Loucy (cell line): Measurements from ENCODE around the gene RAPGEF5.

Experiments
- H2AFZ ChIP-seq: fragments of 200-600 bp; sonication (generic); 2 replicates; pipeline ENCODE4 v1.6.0; 2016; ENCODE audit warnings: antibody characterized with exemption, mild to moderate bottlenecking, low read length, moderate library complexity
- H3F3A ChIP-seq: fragments of 200-600 bp; 2 replicates; pipeline ENCODE4 v1.6.0; 2016; ENCODE audit warnings: antibody characterized with exemption, low read depth, mild to moderate bottlenecking
- H3K27me3 ChIP-seq: fragments of 200-600 bp; sonication (generic); 2 replicates; pipeline ENCODE4 v1.6.1; 2014; ENCODE audit warnings: low read length, mild to moderate bottlenecking; ENCODE audit not compliant: insufficient read depth, poor library complexity, severe bottlenecking
- H3K36me3 ChIP-seq: fragments of 200-600 bp; sonication (generic); 2 replicates; pipeline ENCODE4 v1.6.1; 2016; ENCODE audit warnings: low read length; ENCODE audit not compliant: insufficient read depth
- H3K4me1 ChIP-seq: fragments of 200-600 bp; sonication (generic); 2 replicates; pipeline ENCODE4 v1.5.1; 2014; ENCODE audit warnings: low read length, mild to moderate bottlenecking; ENCODE audit not compliant: insufficient read depth, poor library complexity, severe bottlenecking
- H3K4me2 ChIP-seq: fragments of 200-600 bp; sonication (generic); 2 replicates; pipeline ENCODE4 v1.6.0; 2014; ENCODE audit warnings: antibody characterized with exemption, low read length, low read depth, mild to moderate bottlenecking; ENCODE audit not compliant: poor library complexity, severe bottlenecking
- H3K4me3 ChIP-seq: fragments of 200-600 bp; sonication (generic); 2 replicates; pipeline ENCODE4 v1.5.1; 2014; ENCODE audit warnings: low read length, mild to moderate bottlenecking, mixed read lengths; ENCODE audit not compliant: poor library complexity, severe bottlenecking
- H3K79me2 ChIP-seq: fragments of 200-600 bp; sonication (generic); 2 replicates; pipeline ENCODE4 v1.6.1; 2014; ENCODE audit warnings: low read length; ENCODE audit not compliant: insufficient read depth
- H3K9ac ChIP-seq: fragments of 200-600 bp; sonication (generic); 2 replicates; pipeline ENCODE4 v1.6.0; 2014; ENCODE audit warnings: mild to moderate bottlenecking, low read depth, low read length, moderate library complexity; ENCODE audit not compliant: poor library complexity, severe bottlenecking
- H3K9me2 ChIP-seq: fragments of 200-600 bp; sonication (generic); replicated peaks from 2 replicates; pipeline ENCODE4 v1.6.1; 2016; ENCODE audit warnings: low read depth, low read length, mixed read lengths
- H3K9me3 ChIP-seq: fragments of 200-600 bp; sonication (generic); 2 replicates; pipeline ENCODE4 v1.6.1; 2014; ENCODE audit warnings: mild to moderate bottlenecking, antibody characterized with exemption, low read length, low read depth; ENCODE audit not compliant: insufficient read depth
- H4K20me1 ChIP-seq: fragments of 200-600 bp; sonication (generic); 2 replicates; pipeline ENCODE4 v1.6.0; 2014; ENCODE audit warnings: antibody characterized with exemption, low read length, mild to moderate bottlenecking; ENCODE audit not compliant: insufficient read depth, poor library complexity, severe bottlenecking
- EZH2phosphoT487 ChIP-seq: fragments of 200-600 bp; IDR thresholded peaks from 2 replicates; pipeline ENCODE4 v1.6.1; 2018; ENCODE audit warnings: antibody characterized with exemption, mild to moderate bottlenecking, moderate library complexity, borderline replicate concordance
- TF ChIP-seq, protein P1 (sequence below): fragments of 200-600 bp; sonication (generic); conservative IDR thresholded peaks from 2 replicates; pipeline ENCODE4 v1.5.1; 2014; ENCODE audit warnings: mild to moderate bottlenecking, antibody characterized with exemption, low read length

Gene RAPGEF5

DNA sequence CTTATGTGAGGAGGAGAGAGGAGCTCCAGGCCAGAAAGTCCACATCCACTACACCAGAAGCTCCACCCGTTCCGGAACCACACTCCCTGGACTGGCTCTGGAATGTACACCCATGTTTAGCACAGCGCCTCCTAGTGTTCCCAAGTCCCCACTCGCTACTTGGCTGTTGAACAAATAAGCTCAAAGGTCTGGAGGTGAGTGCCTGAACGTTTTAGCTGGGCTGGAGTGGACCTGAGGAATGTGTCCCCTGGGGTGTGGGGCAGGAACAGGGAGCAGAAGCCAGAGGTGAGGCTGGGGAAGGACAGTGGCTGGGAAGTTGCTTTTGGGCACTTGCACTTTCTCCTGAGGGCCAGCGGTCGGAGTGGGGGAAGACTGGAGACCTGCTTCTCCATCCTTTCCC is 247.2 kb downstream of the RAPGEF5 start:
- H3K9me3 ChIP-seq = no peaks in the 10 kb centered on the region
- no peaks in the 10 kb centered on the region for H4K20me1 ChIP-seq
- no peaks in the 10 kb centered on the region for H3K9me2 ChIP-seq
- H3K4me2 ChIP-seq = no peak overlapping the region
- TF ChIP-seq, protein P1, sequence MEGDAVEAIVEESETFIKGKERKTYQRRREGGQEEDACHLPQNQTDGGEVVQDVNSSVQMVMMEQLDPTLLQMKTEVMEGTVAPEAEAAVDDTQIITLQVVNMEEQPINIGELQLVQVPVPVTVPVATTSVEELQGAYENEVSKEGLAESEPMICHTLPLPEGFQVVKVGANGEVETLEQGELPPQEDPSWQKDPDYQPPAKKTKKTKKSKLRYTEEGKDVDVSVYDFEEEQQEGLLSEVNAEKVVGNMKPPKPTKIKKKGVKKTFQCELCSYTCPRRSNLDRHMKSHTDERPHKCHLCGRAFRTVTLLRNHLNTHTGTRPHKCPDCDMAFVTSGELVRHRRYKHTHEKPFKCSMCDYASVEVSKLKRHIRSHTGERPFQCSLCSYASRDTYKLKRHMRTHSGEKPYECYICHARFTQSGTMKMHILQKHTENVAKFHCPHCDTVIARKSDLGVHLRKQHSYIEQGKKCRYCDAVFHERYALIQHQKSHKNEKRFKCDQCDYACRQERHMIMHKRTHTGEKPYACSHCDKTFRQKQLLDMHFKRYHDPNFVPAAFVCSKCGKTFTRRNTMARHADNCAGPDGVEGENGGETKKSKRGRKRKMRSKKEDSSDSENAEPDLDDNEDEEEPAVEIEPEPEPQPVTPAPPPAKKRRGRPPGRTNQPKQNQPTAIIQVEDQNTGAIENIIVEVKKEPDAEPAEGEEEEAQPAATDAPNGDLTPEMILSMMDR = no peak; the same call in 1 of the 2 replicates
- no peak for TF ChIP-seq EZH2phosphoT487
- no peaks in the 10 kb centered on the region for H3K36me3 ChIP-seq
- no peaks in the 10 kb centered on the region for H3F3A ChIP-seq
- no peaks in the 10 kb centered on the region for H3K79me2 ChIP-seq
- no peak overlapping the region for H2AFZ ChIP-seq
- no peaks in the 10 kb centered on the region for H3K27me3 ChIP-seq
- no peak overlapping the region for H3K4me3 ChIP-seq
- no peaks in the 10 kb centered on the region for H3K4me1 ChIP-seq
- H3K9ac ChIP-seq = no peak overlapping the region

DNA sequence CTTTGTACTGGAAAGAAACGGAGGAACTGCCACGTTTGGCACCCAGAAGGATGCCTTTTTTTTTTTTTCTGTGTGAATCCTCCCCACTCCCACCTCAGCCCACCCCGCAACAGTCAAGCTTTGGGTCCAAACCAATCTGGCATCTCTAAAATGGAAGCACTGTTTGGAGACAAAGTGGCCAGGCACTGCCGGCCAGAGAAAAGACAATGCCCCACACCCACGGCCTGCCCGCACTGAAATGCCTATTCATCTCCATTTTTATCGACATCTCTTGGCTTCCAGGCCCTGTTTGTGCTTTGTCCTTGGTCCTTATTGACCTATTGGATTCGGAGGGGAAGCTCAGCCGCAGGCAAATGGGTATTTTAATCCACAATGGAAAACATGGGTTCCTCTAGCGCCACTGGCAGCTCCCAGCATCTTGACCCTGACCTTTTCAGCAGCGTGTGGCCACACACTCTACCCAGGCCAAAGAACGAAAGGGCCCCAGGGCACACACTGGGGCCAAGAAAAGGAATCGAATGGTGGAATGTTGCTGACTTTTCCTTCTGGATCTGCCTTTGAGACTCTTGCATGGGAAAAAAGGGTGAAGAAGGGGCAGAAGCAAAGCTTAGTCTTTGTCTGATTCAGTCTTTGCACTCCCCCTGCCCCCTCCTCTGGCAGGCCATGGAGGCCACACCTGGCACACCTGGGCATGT is 248.7 kb downstream of the RAPGEF5 start:
- Histone ChIP-seq H3F3A (no peaks in the 10 kb centered on the region), H3K4me3 (no peak overlapping the region), H3K9me3 (no peaks in the 10 kb centered on the region), H3K36me3 (no peaks in the 10 kb centered on the region), H4K20me1 (no peaks in the 10 kb centered on the region), H3K4me1 (peaks cover 3% of the 10 kb centered on the region), H3K9me2 (no peaks in the 10 kb centered on the region), H3K27me3 (no peaks in the 10 kb centered on the region), H3K79me2 (no peaks in the 10 kb centered on the region), H2AFZ (no peak overlapping the region), H3K9ac (no peak overlapping the region), H3K4me2 (no peak overlapping the region)
- no peak for TF ChIP-seq EZH2phosphoT487
- TF ChIP-seq, protein P1 = no peak

DNA sequence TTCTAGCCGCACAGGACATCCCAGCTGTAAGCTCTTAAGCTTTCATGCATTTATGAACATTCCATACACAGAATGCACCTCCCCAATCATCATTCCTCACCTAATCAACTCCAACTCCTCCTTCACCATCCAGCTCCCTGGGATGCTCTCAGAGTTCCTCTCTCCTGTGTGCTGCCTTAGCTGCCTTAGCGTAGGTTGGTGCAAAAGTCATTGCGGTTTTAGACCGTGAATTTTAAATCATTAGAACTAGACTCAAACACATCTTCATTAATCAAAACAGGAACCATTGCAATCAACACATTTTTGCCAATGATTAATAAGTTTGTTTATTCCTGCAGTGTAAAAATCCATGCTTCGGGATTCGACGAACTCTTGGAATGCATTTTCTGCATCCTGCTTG is 251.4 kb downstream of the RAPGEF5 start:
- Histone ChIP-seq H3K9ac (no peak overlapping the region), H3K79me2 (no peaks in the 10 kb centered on the region), H3K4me2 (no peak overlapping the region), H3K36me3 (no peaks in the 10 kb centered on the region), H3K4me3 (no peak overlapping the region), H2AFZ (no peak overlapping the region), H3K27me3 (no peaks in the 10 kb centered on the region), H3K9me3 (no peaks in the 10 kb centered on the region), H3K4me1 (peaks cover 4% of the 10 kb centered on the region), H3K9me2 (no peaks in the 10 kb centered on the region), H3F3A (no peaks in the 10 kb centered on the region), H4K20me1 (no peaks in the 10 kb centered on the region)
- TF ChIP-seq, protein P1 = no peak
- TF ChIP-seq EZH2phosphoT487 = no peak
